Raji (cell line): Measurements from ENCODE around the gene ARHGAP18.

Source experiments
- POLR2A ChIP-seq: IDR thresholded peaks from 2 replicates; pipeline ENCODE4 v1.6.1; 2011; ENCODE audit warnings: low read depth, low read length, control low read depth; ENCODE audit not compliant: insufficient read depth

ARHGAP18 gene

DNA sequence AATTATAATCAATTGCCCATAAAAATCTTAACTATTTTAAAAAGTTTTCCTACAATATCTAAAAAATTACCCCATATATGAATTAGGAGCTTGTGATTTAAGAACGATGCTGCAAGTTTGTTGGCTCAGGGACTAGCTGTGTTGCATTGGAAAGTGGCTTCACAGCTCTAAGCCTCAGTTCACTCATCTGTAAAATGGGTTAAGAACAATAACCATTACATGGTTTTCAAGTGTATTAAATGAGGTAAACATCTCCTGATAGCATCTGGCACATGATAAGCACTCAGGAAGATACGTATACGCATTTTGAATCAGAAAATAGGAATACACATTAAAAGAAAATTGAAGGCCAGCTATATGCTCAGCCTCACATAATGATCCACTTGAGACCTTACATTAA is 76.4 kb downstream of the ARHGAP18 start:
- TF ChIP-seq POLR2A = no peak

GRCh38 chr6:129632172-129632613 is 77.8 kb downstream of the ARHGAP18 start:
- TF ChIP-seq POLR2A = no peak

GRCh38 chr6:129631070-129631469 is 78.9 kb downstream of the ARHGAP18 start:
- no peak for TF ChIP-seq POLR2A

DNA sequence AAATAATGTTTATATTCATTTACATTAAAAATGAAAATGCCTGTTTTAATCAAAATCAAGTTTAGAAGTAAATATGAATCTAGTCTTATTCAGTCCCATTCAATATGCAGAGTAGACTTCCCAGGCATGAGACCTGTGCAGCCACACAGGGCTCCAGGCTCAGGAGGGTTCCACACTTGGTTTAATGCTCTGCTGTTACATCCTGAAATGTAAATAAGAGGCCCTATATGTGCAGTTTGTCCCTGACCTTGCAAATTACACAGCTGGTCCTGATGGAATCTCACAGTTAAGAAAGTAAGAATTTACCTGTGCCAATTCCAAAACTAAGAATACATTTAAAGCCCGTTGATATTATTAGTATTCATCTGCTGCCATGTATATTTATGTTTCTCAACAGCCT is 79.4 kb downstream of the ARHGAP18 start:
- TF ChIP-seq POLR2A = no peak

- no peak for TF ChIP-seq POLR2A
Measured at GRCh38 chr6:129628101-129628815, 81.7 kb downstream of the ARHGAP18 start.

GRCh38 chr6:129624488-129624887 is 85.5 kb downstream of the ARHGAP18 start:
- TF ChIP-seq POLR2A = no peak

GRCh38 chr6:129623008-129623732 is 86.8 kb downstream of the ARHGAP18 start:
- TF ChIP-seq POLR2A = no peak

DNA sequence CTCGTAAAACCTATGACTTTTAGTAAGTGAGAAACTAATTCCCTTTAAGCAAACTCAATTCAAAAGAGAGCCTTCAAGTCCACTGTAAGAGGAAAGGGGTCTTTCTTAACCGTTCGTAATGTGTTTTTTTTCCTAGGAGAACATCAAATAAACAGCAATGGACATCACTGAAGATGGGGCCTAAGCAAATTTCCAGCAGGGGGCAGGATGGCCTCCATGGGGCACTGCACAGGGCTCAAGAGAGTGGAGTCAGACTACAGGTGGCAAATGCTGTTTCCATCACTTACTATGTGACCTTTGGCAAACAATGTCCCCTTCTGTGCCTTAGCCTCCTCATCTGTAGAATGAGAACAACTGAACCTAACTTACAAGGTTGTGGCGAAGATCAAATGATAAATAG is 88.7 kb downstream of the ARHGAP18 start:
- no peak for TF ChIP-seq POLR2A

- TF ChIP-seq POLR2A = no peak
Measured at GRCh38 chr6:129620234-129620610, 89.8 kb downstream of the ARHGAP18 start.

- no peak for TF ChIP-seq POLR2A
Measured at GRCh38 chr6:129619579-129620233, 90.3 kb downstream of the ARHGAP18 start.

DNA sequence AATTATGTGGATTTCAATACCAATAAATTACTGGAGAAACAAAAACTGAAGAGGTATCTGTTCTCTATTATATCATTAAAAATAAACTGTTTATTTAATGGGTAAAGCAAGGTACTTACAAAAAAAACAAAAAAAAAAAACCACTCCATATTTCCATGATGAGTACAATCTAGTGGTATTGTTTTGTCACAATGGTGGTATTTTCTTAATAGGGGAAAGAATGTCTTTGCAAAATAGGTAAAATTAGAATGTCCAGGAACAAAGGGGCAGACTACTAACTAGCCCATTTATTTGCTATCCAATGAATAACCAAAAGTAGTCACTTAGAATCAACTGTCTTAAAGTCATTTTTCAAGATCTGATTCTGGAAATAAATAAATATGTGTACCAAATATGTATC is 92.0 kb downstream of the ARHGAP18 start:
- TF ChIP-seq POLR2A = no peak

- no peak for TF ChIP-seq POLR2A
Measured at GRCh38 chr6:129615496-129615895, 94.5 kb downstream of the ARHGAP18 start.

GRCh38 chr6:129615020-129615419 is 95.0 kb downstream of the ARHGAP18 start:
- no peak for TF ChIP-seq POLR2A

DNA sequence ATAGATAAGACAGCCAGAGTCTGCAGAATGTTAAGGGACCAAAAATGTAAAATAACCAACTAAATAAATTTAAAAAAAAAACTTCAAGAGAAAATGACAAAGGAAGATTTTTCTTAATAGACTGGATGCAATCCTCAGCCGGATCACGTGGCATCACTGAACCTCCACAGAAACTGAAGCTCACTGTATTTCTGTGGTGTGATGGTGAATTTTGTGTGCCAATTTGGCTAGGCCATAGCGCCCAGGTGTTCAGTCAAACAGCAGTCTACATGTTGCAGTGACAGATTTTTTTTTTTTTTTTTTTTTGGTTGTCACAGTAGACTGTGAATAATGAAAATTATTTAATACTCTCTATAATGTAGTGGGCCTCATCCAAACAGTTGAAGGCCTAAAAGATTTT is 95.5 kb downstream of the ARHGAP18 start:
- no peak for TF ChIP-seq POLR2A

DNA sequence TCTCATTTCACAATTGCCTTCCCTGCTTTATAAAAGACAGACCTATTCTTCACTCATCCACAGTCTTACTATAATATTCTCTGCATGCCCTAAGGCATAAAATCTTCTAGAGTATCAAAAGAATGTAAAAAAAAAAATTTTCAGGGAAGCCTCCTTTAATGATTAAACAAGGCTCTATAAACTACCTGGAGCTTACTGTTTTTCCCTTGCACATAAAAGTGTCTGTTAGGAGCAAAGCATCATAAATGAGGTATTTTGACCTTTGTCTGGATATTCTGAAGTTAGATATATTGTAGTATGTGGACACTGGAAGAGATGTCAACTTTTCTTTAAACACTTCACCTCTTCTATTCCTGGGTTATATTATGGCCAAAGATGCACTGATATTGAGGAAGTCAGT is 97.5 kb downstream of the ARHGAP18 start:
- no peak for TF ChIP-seq POLR2A

- TF ChIP-seq POLR2A = no peak
Measured at GRCh38 chr6:129609635-129610034, 100.3 kb downstream of the ARHGAP18 start.
